GM19467 (cell line): ENCODE data around the gene TNFRSF14.
"Not testable (repeated sequence)": the region's sequence is repeated elsewhere in the genome, so short reads cannot be mapped to it uniquely, and the experiment has no call there.

Source experiments
- ATAC-seq: cut with Tn5 transposase; IDR thresholded peaks from one replicate; pipeline ENCODE4 v1.9.1; 2021; ENCODE audit warnings: mild to moderate bottlenecking, moderate library complexity; ENCODE audit not compliant: unreplicated experiment

TNFRSF14 gene

DNA sequence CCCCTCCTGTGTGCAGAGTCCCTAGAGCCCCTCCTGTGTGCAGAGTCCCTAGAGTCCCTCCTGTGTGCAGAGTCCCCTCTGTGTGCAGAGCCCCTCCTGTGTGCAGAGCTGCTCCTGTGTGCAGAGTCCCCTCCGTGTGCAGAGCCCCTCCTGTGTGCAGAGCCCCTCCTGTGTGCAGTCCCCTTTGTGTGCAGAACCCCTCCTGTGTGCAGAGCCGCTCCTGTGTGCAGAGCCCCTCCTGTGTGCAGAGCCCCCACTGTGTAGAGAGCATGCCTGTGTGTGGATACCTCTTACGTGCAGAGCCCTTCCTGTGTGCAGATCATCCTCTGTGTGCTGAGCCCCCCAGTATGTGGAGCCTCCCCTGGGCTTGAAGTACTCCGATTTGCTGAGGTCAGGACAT lies 17.8 kb upstream of the TNFRSF14 start:
- no peak for ATAC-seq

GRCh38 chr1:2538872-2539271 lies 17.3 kb upstream of the TNFRSF14 start:
- no peak for ATAC-seq

GRCh38 chr1:2539312-2539907 lies 16.8 kb upstream of the TNFRSF14 start:
- no peak for ATAC-seq

- no peak for ATAC-seq
These were observed 15.2 kb upstream of the TNFRSF14 start for GRCh38 chr1:2540816-2541492.

GRCh38 chr1:2541619-2542245 lies 14.4 kb upstream of the TNFRSF14 start:
- no peak for ATAC-seq

DNA sequence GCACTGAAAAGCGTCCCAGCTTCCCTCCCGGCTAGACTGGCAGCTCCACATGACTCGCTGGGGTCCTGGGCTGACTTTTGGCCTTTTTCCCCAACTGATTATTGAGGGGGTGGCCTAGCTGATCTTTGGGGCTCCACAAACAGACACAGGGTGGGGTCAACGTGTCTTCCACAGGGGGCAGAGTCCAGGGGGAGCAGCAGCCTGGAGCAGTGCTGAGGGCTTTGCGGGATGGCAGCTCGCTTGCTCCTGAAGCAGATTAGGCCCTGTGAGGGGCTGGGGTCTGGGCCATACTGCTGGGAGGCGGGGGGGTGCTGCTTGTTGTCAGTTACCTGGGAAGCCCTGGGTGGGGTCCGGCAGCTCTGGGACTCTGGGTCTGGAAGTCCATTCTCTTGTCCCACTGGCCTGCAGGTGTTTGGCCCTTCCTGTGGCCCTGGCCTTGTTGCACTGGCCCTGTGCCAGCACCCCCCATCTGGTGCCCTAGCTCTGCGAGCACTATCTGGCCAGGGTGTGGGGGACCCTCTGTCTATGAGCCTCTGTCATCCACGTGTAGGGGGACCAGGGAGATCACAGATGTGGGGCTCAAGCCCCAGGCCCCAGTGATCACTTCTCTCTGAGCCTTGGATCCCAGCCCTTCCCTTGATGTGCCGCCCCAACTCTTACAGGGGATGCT lies 13.8 kb upstream of the TNFRSF14 start:
- no peak for ATAC-seq

GRCh38 chr1:2543543-2544092 lies 12.6 kb upstream of the TNFRSF14 start:
- no peak for ATAC-seq

DNA sequence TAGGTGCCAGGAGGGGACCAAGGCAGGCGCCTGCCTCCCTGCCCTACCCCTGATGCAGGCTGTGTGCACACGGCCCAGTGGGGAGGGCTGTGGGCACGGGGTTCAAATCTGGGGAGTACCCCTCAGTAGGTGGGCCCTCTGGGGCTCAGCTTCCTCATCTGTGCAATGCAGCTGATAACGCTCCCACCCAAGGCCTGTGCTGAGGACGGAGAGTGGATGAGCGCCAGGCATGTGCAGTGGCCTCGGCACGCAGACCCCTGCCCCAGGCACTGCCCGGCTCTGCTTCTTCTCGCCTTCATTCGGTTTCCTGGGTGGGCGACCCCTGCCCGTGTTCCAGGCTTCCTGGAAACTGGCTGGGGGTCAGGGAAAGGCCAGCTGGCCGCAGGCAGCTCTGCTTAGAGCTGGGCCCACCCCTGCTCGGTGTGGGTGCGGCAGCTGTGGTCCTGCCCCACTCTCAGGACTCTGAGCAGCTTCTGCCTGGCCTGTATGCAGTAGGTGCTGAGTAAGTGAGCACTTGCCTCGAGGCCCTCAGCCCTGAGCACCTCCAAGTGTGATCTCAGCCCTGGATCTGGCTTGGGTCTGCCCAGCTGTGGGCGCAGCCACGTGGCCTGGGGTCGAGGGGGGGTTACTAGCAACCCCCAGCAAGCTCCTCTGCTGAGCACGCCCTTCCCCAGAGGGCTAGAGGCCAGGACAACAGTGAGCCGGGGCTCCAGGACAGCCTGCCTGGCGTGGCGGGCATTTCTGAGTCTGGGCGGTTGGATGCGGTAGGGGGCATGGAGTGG lies 11.9 kb upstream of the TNFRSF14 start:
- no peak for ATAC-seq

- ATAC-seq = no peak
These were observed 11.1 kb upstream of the TNFRSF14 start for GRCh38 chr1:2544875-2545640.

DNA sequence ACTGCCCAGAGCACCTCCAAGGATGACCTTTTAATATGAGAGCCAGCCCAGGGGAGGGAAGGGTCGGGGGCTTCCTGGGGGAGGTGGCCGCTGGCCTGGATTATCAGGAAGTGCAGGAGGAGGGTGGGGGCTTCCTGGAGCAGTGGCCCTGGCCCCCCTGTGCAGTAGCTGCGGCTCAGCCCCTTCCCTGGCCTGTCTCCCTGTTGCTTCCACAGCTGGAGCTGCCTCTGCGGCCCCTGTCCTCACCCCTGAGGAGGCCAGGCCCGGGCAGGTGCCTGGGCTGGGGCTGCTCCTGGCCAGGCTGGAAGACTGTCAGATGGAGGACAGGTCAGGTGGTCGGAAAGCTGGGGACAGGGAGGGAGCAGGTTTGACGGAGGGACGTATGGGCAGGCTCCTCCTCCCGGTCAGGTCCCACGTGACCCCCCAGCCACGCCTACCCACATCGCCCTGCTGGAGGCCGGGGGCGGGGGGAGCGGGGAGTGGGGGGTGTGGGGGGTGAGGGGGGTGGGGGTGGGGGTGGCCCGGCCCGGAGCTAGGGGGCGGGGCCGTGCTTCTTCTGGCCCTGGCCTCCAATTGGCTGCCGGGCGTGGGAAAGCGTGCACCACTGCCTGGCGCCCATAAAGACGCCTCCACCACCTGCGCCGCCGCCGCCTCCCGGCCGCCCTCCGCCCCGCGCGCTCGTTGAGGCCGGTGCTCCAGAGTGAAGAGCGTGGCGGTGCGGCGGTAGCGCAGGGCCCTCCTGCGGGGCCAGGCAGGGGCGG lies 10.2 kb upstream of the TNFRSF14 start:
- peak; percentile 32 for ATAC-seq

DNA sequence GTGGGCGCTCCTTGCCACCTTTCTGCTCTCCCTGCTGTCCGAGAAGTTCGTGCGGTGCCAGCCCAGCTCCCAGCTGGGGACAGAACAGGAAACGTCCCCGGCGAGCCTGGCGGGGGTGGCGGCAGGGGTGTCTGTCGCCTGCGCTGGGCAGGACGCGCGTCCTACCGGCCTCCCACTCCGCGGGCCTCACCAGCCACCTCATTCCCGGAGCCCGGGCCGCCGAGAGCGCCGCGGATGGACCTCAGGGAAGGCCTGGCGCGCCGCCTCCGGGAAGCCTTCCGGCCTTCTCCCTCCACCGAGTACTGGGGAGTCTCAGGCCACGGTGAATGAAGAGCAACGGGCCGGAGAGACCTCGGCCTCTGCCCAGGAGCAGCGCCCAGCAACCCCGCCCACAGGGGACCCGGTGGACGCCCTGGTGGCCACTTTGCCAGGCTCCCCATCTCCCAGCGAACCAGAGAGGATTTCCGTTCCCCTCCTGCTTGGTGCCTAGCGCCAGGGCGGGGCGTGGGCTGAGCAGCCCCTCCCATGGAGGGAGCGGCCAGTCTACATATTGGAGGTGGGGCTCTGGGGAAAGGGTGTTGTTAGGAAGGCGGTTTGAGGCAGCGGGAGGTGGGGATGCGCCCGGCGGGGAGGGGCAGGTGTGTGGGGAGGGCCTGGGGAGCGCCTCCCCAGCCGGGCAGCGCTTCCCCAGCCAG lies 9.5 kb upstream of the TNFRSF14 start:
- peak; percentile 27 for ATAC-seq

DNA sequence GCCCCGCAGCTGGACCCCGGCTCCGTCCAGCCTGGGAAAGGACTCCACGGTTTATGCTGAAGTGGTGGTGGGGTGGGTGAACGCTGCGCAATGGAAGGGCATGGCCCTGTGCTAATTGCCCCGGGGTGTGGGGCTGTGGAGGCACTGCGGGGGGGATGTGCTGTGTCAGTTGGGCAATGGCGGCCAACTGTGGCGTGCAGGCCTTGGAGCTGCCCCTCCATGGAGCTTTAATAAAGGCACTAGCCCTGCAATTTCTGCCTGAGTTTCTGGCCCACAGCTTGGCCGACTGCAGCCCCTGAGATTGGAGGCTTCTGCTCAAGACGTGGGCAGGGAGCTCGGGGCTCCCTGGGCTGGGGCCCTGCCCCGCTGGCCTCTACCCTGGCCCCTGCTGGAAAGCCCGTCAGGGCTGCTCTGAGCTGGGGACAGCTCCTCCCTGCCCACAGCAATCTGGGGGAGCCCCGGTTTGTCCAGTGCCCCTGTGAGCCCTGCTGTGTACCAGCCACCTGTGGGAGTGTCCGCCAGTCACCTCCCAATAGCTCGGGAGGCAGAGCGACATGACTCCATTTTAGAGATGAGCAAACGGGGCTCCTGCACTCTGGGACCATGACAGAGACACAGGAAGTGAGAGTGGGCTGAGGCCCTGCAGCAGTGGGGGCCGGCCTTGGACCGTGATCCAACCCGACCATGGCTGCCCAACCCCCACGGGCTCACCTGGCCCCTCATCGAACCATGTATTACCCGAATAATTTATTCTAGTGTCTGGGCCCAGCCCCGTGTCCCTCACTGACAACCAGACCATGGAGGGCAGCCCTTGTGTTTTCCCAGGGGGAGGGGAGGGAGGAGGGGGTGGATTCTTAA lies 8.7 kb upstream of the TNFRSF14 start:
- peak; percentile 0 for ATAC-seq

GRCh38 chr1:2548068-2548589 lies 8.0 kb upstream of the TNFRSF14 start:
- ATAC-seq = no peak

DNA sequence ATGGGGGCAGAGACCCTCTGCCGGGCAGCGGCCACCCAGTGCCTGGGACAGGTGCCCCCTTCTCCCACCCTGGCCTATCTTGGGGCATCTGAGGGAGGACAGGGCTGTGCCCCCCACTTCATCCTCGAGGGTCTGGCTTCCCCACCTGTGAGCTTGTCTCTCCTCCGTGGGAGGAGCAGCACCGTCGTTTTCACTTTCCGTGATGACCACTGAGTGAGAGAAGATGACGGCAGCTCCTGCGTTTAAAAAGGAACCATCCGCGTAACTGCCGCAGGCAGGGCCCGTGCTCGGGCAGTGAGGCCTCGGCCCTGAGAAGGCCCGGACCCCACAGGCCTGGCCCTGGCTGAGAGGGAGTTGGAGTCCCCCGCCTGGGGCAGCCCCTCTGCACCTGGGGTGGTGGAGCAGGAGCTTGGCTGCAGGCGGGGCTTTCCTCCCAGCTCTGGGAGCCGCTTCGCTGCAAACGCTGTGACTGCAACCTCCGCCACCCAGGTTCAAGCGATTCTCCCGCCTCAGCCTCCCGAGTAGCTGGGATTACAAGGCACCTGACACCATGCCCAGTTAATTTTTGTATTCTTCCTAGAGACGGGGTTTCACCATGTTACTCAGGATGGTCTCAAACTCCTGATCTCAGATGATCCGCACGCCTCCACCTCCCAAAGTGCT lies 6.7 kb upstream of the TNFRSF14 start:
- not testable (repeated sequence) for ATAC-seq

GRCh38 chr1:2550309-2550861 lies 5.8 kb upstream of the TNFRSF14 start:
- not testable (repeated sequence) for ATAC-seq

DNA sequence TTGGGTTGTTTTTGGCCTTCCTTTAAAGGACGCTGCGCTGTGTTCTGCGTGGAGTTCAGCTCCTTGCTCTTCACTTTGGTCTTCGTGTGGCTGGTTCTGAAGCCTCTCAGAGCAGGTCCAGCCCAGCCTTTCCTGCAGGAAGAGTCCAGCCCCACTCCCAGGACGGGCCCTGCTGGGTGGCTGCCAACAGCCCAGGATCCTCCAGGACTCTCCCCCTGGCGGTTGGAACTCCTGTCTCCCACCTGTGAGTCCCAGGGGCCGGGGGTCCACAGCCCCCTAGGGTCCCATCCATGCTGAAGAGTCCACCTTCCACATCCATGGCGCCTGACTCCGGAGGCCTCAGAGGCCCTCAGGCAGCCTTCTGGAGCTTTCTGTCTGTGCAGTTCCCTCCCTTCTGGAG lies 4.6 kb upstream of the TNFRSF14 start:
- not testable (repeated sequence) for ATAC-seq

- no peak for ATAC-seq
These were observed 4.0 kb upstream of the TNFRSF14 start for GRCh38 chr1:2552189-2552588.
